ENCODE results near the gene TUSC7.

Gene TUSC7

DNA sequence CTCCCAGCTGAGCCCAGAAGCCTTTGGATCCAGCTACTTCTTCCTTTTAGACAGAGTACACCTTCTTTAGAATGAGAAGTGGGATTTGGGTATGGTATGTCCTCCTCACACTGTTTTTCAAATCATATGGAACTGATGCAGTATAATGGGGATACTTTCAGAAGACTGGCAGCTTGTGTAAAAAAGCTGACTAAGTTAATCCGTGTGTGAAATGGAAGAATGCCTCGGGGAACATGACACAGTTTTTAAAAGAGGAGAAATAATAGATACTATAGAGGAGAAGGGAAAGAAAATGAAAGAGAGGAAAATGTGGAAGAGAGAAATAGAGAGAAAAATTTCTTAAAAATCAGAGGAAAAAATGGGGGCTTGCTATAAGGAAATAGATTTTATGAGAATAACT lies 47.7 kb downstream of the TUSC7 start:
- Histone ChIP-seq H3K4me2 (no peak overlapping the region), H3K36me3 (no peaks in the 10 kb centered on the region), H3K9me3 (replicated peaks in 1 of 11) (no peaks in the 10 kb centered on the region), H3K4me1 (no peaks in the 10 kb centered on the region), H3K27me3 (no peaks in the 10 kb centered on the region), H3K27ac (no peak overlapping the region), H3K9ac (no peak overlapping the region), H4K20me1 (no peaks in the 10 kb centered on the region), H3K4me3 (no peak overlapping the region)
- no peak for TF ChIP-seq Cebpa-rat (IDR thresholded peaks at IDR 0.05)

DNA sequence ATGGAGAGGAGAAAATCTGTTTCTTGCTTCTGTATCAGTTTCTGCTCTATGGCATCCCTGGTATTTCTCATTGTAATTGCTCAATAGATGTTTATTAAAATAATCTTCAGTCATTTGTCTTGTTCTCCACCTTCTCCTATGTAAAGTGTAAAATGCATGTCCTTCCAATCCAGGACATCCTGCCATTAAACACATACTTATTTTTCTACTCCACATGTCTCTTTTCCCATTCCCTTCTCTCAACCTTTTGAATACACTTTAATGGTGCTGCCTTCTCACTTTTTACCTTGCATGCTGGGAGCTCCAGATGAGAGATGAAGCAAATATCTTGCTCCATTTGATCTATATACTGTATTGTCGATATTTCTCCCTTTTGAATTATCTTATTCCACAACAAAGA lies 49.7 kb downstream of the TUSC7 start:
- H3K36me3 ChIP-seq: no peaks in the 10 kb centered on the region
- H3K4me1 ChIP-seq: no peaks in the 10 kb centered on the region
- H3K27ac ChIP-seq: no peak overlapping the region
- H4K20me1 ChIP-seq: no peaks in the 10 kb centered on the region
- no peaks in the 10 kb centered on the region for H3K9me3 ChIP-seq (replicated peaks in 1 of 11)
- H3K27me3 ChIP-seq: no peaks in the 10 kb centered on the region
- H3K9ac ChIP-seq: no peak overlapping the region
- no peak overlapping the region for H3K4me2 ChIP-seq
- TF ChIP-seq Cebpa-rat (IDR thresholded peaks at IDR 0.05): no peak
- no peak overlapping the region for H3K4me3 ChIP-seq
